CD4-positive, alpha-beta T cell treated with Interleukin-4 for 1 hour (primary cell): ENCODE measurements around the gene EMILIN1.
A peak's percentile ranks its signal among the peaks of the same experiment; 100 is the strongest.

Experiments used
- DNase-seq, 2 donors: peaks; one replicate each; pipeline ENCODE4 v3.0.0-alpha.2; 2020 to 2022

EMILIN1 gene

DNA sequence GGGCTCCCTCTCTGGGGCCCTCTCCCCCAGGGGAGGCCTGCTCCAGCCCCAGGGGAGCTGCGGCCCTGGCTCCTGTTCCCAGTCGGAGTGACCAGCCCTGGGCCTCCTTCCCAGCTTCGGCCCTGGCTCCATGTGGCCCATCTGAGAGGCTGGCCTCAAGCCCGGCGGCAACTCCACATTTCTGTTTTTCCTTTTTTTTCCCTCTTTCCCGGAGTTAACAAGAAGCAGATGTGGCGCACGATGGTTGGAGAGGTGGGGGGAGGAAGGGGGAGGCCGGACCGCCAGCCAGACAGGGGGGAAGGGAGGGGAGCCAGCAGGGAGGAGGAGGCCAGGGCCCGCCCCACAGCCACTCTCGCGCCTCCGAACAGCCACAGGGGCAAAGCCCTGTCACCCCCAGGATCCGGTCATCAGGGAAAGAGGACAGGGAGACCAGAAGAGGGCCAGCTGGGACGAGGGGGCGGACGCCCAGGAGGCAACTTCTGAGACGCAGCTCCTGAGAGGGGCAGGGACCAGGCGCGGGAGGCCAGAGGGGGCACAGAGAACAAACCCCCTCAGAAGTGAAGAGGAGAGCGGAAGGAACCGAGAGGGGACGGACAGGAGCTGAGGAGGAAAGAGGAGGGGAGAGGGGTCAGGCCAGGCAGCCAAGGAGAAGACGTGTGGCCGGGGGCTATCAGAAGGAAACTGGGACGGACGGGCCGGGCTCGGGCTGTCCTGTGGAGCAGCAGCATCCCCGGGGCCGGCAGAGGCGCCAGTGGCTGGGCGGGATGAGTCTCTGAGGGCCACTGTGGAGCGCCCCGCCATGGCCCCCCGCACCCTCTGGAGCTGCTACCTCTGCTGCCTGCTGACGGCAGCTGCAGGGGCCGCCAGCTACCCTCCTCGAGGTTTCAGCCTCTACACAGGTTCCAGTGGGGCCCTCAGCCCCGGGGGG, at the start of gene EMILIN1:
Gene EMILIN1 (plus strand): TSS at position 349 of the 928 bp plus-strand sequence. CDS start 451 bp downstream, at position 800.
- DNase-seq: no peak

DNA sequence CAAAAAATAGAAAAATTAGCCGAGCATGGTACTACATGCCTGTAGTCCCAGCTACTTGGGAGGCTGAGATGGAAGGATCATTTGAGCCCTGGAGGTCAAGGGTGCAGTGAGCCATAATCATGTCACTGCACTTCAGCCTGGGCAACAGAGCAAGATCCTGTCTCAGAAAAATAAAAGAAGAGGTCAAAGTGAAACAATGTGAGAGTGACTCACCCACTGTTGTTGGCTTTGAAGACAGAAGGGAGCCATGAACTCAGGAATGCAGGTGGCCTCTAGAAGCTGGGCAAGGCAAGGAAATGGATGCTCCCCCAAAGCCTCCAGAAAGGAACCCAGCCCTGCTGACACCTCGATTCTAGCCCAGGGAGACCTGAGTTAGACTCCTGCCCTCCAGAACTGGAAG, 49.4 kb upstream of the EMILIN1 start:
- DNase-seq: no peak

DNA sequence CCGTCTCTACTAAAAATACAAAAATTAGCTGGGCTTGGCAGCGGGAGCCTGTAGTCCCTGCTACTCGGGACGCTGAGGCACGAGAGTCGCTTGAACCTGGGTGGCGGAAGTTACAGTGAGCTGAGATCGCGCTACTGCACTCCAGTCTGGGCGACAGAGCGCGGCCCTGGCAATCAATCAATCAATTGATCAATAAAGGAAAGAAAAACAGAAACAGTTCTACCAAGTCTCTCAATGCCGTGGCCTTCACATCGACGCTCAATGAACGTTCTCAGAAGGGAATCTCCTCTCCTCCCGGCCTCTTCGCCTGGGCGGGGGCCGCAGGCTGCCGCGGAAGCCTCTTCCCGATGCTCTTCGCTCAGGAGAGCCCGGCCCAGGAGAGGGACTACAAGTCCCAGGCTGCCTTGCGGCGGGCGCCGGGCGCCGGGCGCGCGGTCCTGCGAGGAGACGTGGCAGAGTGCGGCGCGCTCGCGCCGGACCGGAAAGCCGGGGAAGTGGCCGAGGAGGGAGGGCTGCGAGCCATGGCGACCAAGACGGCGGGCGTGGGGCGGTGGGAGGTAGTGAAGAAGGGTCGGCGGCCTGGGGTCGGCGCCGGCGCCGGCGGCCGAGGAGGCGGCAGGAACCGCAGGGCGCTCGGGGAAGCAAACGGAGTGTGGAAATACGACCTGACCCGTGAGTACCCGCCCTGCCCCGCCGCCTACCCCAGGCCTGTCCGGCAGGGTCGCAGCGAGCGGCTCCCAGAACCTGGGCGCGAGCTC, 45.7 kb upstream of the EMILIN1 start, which contains the start of gene TMEM214:
Gene TMEM214 (plus strand): TSS at position 471 of the 758 bp plus-strand sequence. CDS start 51 bp downstream, at position 522.
- peak; percentile 78 for DNase-seq

DNA sequence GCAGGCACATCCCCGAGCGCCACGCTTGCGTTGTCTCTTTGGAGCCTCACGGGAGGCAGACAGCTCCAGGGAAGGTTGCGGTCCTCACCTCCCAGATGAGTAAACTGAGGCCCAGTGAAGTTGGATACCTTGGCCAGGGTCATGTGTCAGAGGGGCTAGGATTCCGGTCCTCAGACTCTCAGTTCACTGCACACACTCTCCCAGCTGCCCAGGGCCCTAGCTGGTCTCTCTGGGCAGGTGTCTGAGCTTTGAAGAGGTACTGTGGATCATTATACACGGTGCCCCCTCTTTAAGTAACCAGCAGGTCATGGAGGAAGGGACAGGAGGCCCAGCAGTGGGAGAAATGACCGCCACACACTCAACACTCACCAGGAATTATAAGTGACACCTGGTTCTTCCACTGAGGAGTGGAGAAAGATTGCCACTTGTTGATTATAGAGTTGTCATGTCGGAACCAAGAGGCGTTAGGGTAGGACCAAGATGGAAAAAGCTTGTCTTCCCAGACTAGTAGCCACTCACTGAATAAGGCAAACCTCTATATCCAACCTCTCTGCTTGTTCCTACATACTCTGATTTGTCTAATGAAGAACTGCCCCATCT, 45.1 kb upstream of the EMILIN1 start:
- no peak for DNase-seq

DNA sequence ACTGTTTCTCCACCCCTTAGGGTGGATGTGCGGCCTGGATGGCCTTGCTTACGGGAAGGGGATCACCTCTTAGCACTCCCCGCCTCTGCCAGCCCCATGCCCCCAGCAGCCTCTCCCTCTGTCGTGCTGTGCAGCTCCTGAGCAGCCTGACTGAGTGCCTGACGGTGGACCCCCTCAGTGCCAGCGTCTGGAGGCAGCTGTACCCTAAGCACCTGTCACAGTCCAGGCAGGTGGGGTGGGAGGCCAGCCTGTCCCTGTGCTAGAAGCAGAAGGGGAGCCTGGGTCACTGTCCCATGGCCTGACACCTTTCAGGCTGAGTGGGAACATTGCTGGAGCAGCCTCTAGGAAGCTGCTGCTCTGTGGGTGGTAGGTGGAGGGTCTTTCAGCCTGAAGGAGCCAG, 40.4 kb upstream of the EMILIN1 start:
- DNase-seq: no peak

- DNase-seq: no peak
These were observed 39.6 kb upstream of the EMILIN1 start for GRCh38 chr2:27038631-27039339.

- DNase-seq: no peak
These were observed 39.0 kb upstream of the EMILIN1 start for GRCh38 chr2:27039426-27039825.

DNA sequence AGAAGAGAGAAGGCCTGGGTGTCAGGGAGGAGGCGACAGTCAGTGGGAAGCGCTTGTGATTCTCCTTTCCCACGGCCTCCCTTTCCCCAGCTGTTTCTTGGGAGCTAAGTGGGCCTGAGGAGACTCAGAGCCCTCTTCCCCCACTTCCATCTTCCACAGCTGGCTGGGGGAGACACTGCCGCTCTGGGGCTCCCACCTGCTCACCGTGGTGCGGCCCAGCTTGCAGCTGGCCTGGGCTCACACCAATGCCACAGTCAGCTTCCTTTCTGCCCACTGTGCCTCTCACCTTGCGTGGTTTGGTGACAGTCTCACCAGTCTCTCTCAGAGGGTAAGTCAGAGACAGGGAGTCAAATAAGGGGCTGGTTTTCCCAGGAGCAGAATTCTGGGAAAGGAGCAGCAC, 38.5 kb upstream of the EMILIN1 start:
- no peak for DNase-seq

DNA sequence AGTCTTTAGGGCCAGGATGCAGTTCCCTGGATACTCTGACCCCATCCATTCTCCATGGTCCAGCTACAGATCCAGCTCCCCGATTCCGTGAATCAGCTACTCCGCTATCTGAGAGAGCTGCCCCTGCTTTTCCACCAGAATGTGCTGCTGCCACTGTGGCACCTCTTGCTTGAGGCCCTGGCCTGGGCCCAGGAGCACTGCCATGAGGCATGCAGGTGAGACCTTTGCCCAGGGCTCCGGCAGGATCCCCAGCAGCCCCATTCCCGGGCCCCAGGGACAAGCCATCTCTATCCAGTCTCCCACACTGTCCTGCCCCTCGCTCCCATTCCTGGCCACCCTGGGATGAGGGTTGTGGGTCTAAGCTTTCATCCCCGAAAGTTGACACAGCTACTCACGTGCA, 38.1 kb upstream of the EMILIN1 start:
- DNase-seq: no peak

GRCh38 chr2:27041752-27042151, 36.7 kb upstream of the EMILIN1 start:
- DNase-seq: no peak

DNA sequence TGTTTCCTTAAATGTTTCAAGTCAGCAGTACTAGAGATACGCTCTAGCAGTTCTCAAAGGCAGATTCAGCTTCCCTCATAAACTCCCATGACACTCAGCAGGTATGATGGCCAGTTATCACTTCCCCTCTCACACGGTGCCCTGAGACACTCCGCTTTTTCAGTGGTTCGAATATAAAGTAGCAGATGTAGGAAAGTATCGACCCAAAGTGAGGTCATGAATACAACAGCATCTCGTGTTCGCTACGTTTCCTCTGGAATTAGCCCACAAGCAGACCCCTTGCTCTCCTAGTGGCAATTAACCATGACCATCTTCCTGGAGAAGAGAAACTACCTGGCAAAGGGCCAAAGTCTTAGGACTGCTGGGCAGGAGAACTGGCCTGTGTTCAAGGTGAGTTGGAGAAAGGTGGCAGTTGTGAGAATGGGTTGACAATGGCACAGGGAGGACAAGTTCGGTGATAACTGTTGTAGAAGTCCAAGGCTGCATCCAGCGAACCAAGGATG, 36.2 kb upstream of the EMILIN1 start:
- peak in 1 of 2 donors; percentile 39 for DNase-seq

DNA sequence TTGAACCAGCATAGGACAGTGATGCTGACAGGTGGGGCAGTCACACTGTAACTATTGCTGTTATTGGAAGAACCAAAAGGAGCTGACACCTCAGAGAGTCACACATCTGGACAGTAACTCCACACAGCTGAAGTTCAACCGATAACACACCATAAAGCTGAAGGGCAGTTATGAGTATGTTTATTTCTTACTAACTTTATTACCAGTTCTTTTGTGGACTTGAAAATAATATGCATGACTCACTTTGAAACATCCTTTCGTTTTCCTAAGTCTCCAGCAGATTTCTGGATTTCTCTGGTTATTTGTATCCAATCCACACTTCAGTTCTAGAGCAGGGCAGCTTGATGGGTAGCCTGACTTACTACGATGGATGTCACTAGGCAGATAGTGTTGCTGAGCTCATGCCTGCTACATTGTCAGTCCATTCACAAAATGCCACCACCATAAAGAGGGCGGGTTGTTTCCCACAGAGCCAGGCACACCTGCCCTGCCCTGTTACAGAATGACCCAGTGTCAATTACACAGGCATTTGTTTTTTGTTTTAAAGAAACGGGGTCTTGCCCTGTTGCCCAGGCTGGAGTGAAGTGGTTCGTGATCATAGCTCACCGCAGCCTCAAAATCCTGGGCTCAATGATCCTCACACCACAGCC, 35.3 kb upstream of the EMILIN1 start:
- DNase-seq: no peak

DNA sequence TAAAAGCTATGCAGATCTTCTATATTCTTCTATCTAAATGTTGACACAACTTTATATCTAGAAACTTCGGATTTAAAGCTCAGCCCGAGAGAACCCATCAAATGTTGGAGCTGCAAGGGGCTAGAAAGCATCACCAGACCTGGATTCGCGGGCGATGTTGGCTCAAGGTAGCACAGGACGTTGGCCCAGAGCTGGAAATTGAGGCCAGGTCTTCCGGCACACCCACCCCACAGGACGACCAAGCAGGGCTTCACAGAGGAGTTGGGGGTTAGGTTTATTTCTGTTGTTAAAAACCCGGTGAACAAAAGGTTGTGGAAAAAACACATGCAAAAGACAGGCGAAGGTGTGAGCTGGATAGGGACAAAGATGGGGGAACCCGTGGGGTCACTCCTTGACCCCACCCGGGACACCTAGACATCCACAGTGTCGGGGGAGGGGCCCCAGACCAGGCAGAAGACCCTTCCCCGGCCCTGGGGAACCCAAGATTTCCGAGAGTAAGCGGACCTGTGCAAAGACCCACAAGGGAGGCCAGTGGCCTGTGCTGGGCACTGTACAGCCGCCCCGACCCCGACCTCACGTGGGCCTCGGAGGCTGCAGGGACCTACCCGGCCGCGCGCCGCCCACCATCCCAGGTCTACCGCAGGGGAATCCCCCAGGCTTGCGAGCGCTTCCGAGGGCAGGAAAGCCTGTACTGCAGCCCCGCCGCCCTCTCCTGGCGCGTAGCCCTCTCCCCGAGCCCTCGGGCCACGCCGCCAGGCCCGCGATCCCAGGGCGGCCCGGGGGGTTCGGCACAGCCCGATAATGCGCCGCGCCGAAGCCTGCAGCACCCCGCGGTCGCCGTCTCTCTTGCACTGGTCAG, 28.8 kb upstream of the EMILIN1 start:
- DNase-seq: peak; percentile 57 to 63

GRCh38 chr2:27050281-27050995, 28.0 kb upstream of the EMILIN1 start:
- peak; percentile 95 for DNase-seq

DNA sequence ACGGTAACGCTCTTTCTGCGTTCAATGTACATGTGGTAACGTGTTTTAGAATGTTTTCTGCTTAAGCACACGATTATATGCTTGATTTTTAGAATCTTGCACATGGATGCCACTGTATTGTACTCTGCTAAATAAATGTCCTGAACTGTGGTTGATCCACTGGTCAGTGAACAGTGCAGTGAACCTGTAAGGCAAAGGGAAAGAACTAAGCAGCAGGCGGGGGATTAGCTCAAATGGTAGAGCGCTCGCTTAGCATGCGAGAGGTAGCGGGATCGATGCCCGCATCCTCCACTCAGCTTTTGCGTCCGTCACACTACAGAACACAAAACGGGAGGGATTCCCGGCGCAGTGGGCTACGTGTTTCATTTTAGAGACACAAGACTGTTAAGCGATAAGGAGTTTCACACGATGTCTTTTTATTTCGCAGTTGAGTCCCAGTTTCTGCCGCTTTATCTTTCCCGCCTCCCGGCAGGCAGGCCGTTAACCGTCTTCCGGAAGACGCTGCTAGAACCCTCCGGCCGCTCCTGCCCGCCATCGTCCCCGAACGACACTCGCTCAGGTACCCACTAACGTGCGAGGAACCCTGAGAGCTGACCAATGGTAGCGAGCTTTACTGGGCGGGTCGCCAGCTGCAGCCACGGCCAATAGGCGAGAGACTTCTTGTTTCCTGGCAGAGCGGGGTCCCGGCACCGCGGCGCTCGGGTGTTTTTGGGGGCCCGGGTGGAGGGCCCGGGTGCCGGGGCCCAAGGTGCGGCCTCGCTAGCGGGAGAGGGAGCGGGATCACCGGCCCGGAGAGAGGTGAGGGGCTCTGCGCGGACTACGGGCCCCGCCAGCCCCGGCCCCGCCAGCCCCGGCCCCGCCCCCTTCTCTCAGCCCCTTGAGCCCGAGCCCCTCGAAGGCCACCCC, 27.2 kb upstream of the EMILIN1 start, which contains the start of gene AGBL5:
Gene AGBL5 (plus strand): TSS at position 673 of the 906 bp plus-strand sequence. CDS start 1,291 bp downstream, outside the sequence.
- DNase-seq: peak; percentile 98 to 99

GRCh38 chr2:27051902-27052645, 26.3 kb upstream of the EMILIN1 start:
- no peak for DNase-seq

DNA sequence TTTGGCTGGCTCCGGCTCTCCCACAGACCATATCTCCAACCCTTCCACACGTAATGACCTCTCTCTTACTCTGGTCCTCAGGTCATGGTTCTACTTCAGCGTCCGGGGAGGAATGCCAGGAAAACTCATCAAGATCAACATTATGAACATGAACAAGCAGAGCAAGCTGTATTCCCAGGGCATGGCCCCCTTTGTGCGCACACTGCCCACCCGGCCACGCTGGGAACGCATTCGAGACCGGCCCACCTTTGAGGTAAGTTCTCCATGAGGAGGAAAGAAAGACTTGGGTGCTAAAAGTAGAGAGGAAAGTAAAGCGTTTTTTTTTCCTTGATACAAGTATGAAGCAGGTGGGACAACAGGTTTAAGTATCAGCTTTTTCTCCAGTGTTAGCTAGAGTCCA, 25.1 kb upstream of the EMILIN1 start:
- no peak for DNase-seq

GRCh38 chr2:27053776-27054175, 24.6 kb upstream of the EMILIN1 start:
- no peak for DNase-seq
